ENCODE results near the gene ZNF782. TPM values are rescaled to one million over a fixed set of nuclear protein-coding genes. Genes with fewer than 3 reads are reported as not detected.

Gene ZNF782
- total and polyA plus RNA-seq, 2 donors (not counting 1 experiment from before 2014, with no cell fraction given) = 1.2 to 2.6 TPM

- DNase-seq (ENCODE audit: low read depth in 2 of 2) = peak; percentile 32 to 58
Measured at GRCh38 chr9:96874947-96875460, 20.7 kb upstream of the ZNF782 start.

DNA sequence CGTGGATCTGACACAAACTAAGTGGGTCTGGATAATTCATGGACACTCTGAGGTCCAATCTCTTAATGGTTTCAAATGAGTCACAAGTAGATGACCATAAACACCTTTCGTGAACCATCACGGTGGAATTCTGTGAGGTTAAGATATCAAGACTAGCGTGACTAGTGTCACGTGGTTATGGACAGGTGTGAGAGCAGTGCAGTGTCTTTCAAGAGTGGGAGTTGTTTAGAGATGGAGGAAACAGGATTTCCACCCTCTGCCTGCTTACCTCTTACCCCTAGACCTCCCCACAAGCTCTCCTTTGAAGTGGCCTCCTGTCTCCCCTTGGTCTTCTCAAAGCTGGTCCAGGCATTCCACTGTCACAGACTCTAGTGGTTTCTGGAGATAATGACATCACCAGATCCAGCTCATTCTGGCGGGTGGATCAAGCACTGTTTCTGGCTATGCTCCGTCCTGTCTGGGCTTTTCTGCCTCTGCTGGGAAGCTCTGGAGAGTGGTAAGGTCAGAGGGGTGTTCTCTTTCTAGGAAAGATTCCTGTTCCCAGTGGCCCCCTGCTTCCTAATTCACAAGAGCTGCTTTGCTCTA, 20.0 kb upstream of the ZNF782 start:
- Histone ChIP-seq H3K79me2 (ENCODE audit: control insufficient read depth, insufficient read depth, low read length) (no peaks in the 10 kb centered on the region), H3K4me3 (replicated peaks in 1 of 4; ENCODE audit: control extremely low read depth in 1 of 4, insufficient read depth in 1 of 4, low read depth in 3 of 4, low read length in 4 of 4) (no peak overlapping the region), H3K27ac (ENCODE audit: insufficient read depth, low read length) (no peak overlapping the region), H3K4me2 (ENCODE audit: extremely low read depth, insufficient read depth, low read length) (no peak overlapping the region), H2AFZ (ENCODE audit: low read length) (no peak overlapping the region), H3K27me3 (ENCODE audit: control insufficient read depth, insufficient read depth, low read length) (peaks cover 17% of the 10 kb centered on the region), H3K36me3 (ENCODE audit: control insufficient read depth, insufficient read depth, low read length) (no peaks in the 10 kb centered on the region), H3K9ac (ENCODE audit: insufficient read depth, low read length) (no peak overlapping the region), H3K4me1 (ENCODE audit: control insufficient read depth, extremely low read depth, insufficient read depth, low read length) (no peaks in the 10 kb centered on the region), H4K20me1 (ENCODE audit: control insufficient read depth, extremely low read depth, insufficient read depth, low read length) (no peaks in the 10 kb centered on the region), H3K9me3 (ENCODE audit: control insufficient read depth, insufficient read depth, low read depth, low read length) (no peaks in the 10 kb centered on the region)
- no peak for DNase-seq (ENCODE audit: low read depth in 2 of 2)
- TF ChIP-seq EZH2 (IDR thresholded peaks at IDR 0.05; ENCODE audit: low read length, missing control alignments) (no peak), CTCF (conservative IDR thresholded peaks at IDR 0.05 in 1 of 2, IDR thresholded peaks at IDR 0.05 in 1 of 2; ENCODE audit: low read depth in 1 of 2, low read length in 2 of 2) (no peak)

More at GRCh38 chr9:96874947-96875460, 20.7 kb upstream of the ZNF782 start:
- H3K4me2 ChIP-seq (ENCODE audit: extremely low read depth, insufficient read depth, low read length) = peak overlapping the region; percentile 75
- no peaks in the 10 kb centered on the region for H3K36me3 ChIP-seq (ENCODE audit: control insufficient read depth, insufficient read depth, low read length)
- no peak overlapping the region for H3K9ac ChIP-seq (ENCODE audit: insufficient read depth, low read length)
- no peaks in the 10 kb centered on the region for H4K20me1 ChIP-seq (ENCODE audit: control insufficient read depth, extremely low read depth, insufficient read depth, low read length)
- H3K79me2 ChIP-seq (ENCODE audit: control insufficient read depth, insufficient read depth, low read length) = no peaks in the 10 kb centered on the region
- H2AFZ ChIP-seq (ENCODE audit: low read length) = no peak overlapping the region
- TF ChIP-seq EZH2 (IDR thresholded peaks at IDR 0.05; ENCODE audit: low read length, missing control alignments) = no peak
- TF ChIP-seq CTCF (conservative IDR thresholded peaks at IDR 0.05 in 1 of 2, IDR thresholded peaks at IDR 0.05 in 1 of 2; ENCODE audit: low read depth in 1 of 2, low read length in 2 of 2) = no peak
- peak overlapping the region in 2 of 4 experiments; percentile 50 to 78 for H3K4me3 ChIP-seq (replicated peaks in 1 of 4; ENCODE audit: control extremely low read depth in 1 of 4, insufficient read depth in 1 of 4, low read depth in 3 of 4, low read length in 4 of 4)
- H3K9me3 ChIP-seq (ENCODE audit: control insufficient read depth, insufficient read depth, low read depth, low read length) = no peaks in the 10 kb centered on the region
- no peaks in the 10 kb centered on the region for H3K4me1 ChIP-seq (ENCODE audit: control insufficient read depth, extremely low read depth, insufficient read depth, low read length)
- no peak overlapping the region for H3K27ac ChIP-seq (ENCODE audit: insufficient read depth, low read length)
- H3K27me3 ChIP-seq (ENCODE audit: control insufficient read depth, insufficient read depth, low read length) = peaks cover 17% of the 10 kb centered on the region

DNA sequence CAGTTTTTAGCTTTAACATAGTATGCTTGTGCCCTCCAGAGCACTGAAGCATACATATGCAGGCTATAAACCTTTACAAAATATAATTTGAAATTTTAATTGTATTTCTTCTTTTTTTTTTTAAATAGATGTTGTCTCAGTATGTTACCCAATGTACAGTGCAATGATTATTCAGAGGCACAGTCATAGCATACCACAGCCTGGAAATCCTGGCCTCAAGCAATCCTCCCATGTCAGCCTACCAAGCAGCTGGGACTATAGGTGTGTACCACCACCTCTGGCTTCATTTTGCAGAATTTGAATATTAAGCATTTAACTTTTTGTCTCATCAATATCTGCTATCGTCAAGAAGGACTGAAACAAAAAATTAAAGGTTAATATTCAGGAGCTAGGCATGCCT, 16.9 kb upstream of the ZNF782 start:
- no peak overlapping the region for H2AFZ ChIP-seq (ENCODE audit: low read length)
- no peak for DNase-seq (ENCODE audit: low read depth in 2 of 2)
- H3K4me1 ChIP-seq (ENCODE audit: control insufficient read depth, extremely low read depth, insufficient read depth, low read length) = no peaks in the 10 kb centered on the region
- TF ChIP-seq CTCF (conservative IDR thresholded peaks at IDR 0.05 in 1 of 2, IDR thresholded peaks at IDR 0.05 in 1 of 2; ENCODE audit: low read depth in 1 of 2, low read length in 2 of 2) = no peak
- TF ChIP-seq EZH2 (IDR thresholded peaks at IDR 0.05; ENCODE audit: low read length, missing control alignments) = no peak
- no peaks in the 10 kb centered on the region for H3K36me3 ChIP-seq (ENCODE audit: control insufficient read depth, insufficient read depth, low read length)
- no peak overlapping the region for H3K4me3 ChIP-seq (replicated peaks in 1 of 4; ENCODE audit: control extremely low read depth in 1 of 4, insufficient read depth in 1 of 4, low read depth in 3 of 4, low read length in 4 of 4)
- H3K4me2 ChIP-seq (ENCODE audit: extremely low read depth, insufficient read depth, low read length) = no peak overlapping the region
- no peaks in the 10 kb centered on the region for H4K20me1 ChIP-seq (ENCODE audit: control insufficient read depth, extremely low read depth, insufficient read depth, low read length)
- H3K9me3 ChIP-seq (ENCODE audit: control insufficient read depth, insufficient read depth, low read depth, low read length) = no peaks in the 10 kb centered on the region
- H3K27ac ChIP-seq (ENCODE audit: insufficient read depth, low read length) = no peak overlapping the region
- H3K27me3 ChIP-seq (ENCODE audit: control insufficient read depth, insufficient read depth, low read length) = peaks cover 16% of the 10 kb centered on the region
- no peak overlapping the region for H3K9ac ChIP-seq (ENCODE audit: insufficient read depth, low read length)
- no peaks in the 10 kb centered on the region for H3K79me2 ChIP-seq (ENCODE audit: control insufficient read depth, insufficient read depth, low read length)
